Embryonic facial prominence (tissue), 1 donor: ENCODE measurements around the gene MTG2.

Experiments used
- DNase-seq: peaks from one replicate; pipeline ENCODE4 v3.0.0-alpha.2; 2016; ENCODE audit errors: extremely low spot score

The MTG2 gene

GRCh38 chr20:62203378-62204030 lies 20.7 kb downstream of the MTG2 start:
- no peak for DNase-seq

- DNase-seq: no peak
Measured at GRCh38 chr20:62205618-62206387, 23.0 kb downstream of the MTG2 start.

- DNase-seq: no peak
Measured at GRCh38 chr20:62206388-62206775, 23.6 kb downstream of the MTG2 start.

- DNase-seq: no peak
Measured at GRCh38 chr20:62208061-62208794, 25.4 kb downstream of the MTG2 start.

GRCh38 chr20:62208795-62209755 lies 26.2 kb downstream of the MTG2 start:
- no peak for DNase-seq

- DNase-seq: no peak
Measured at GRCh38 chr20:62209850-62210495, 27.1 kb downstream of the MTG2 start.

GRCh38 chr20:62210496-62210855 lies 27.6 kb downstream of the MTG2 start:
- no peak for DNase-seq

GRCh38 chr20:62211216-62211615 lies 28.4 kb downstream of the MTG2 start:
- DNase-seq: no peak

- DNase-seq: no peak
Measured at GRCh38 chr20:62211769-62212288, 29.0 kb downstream of the MTG2 start.

- DNase-seq: no peak
Measured at GRCh38 chr20:62212299-62212698, 29.5 kb downstream of the MTG2 start.

- no peak for DNase-seq
Measured at GRCh38 chr20:62214067-62214466, 31.2 kb downstream of the MTG2 start.

GRCh38 chr20:62215020-62215990 lies 32.5 kb downstream of the MTG2 start:
- DNase-seq: no peak

- DNase-seq: no peak
Measured at GRCh38 chr20:62215991-62216635, 33.3 kb downstream of the MTG2 start.

GRCh38 chr20:62216636-62217566 lies 34.1 kb downstream of the MTG2 start:
- no peak for DNase-seq

- no peak for DNase-seq
Measured at GRCh38 chr20:62217913-62218773, 35.3 kb downstream of the MTG2 start.

GRCh38 chr20:62219101-62219991 lies 36.5 kb downstream of the MTG2 start:
- DNase-seq: no peak
